DOHH2 (cell line): ENCODE data around the gene CALHM2.

Source experiments
- H3F3A ChIP-seq: fragments of 200-600 bp; sonication (generic), shearing (Covaris generic); 2 replicates; pipeline ENCODE4 v1.6.0; 2016; ENCODE audit warnings: antibody characterized with exemption, mild to moderate bottlenecking; ENCODE audit not compliant: control insufficient read depth, insufficient read depth
- H3K27ac ChIP-seq: fragments of 200-600 bp; sonication (generic); 2 replicates; pipeline ENCODE4 v1.5.1; 2014; ENCODE audit warnings: low read depth, mild to moderate bottlenecking, low read length, moderate library complexity
- H3K27me3 ChIP-seq: fragments of 200-600 bp; sonication (generic); 2 replicates; pipeline ENCODE4 v1.6.1; 2014; ENCODE audit warnings: mild to moderate bottlenecking, low read length, mixed read lengths; ENCODE audit not compliant: control insufficient read depth
- H3K36me3 ChIP-seq: fragments of 200-600 bp; sonication (generic); 2 replicates; pipeline ENCODE4 v1.6.1; 2014; ENCODE audit warnings: mild to moderate bottlenecking, low read length, moderate library complexity, mixed read lengths; ENCODE audit not compliant: control insufficient read depth
- H3K4me1 ChIP-seq: fragments of 200-600 bp; sonication (generic); 2 replicates; pipeline ENCODE4 v1.6.1; 2014; ENCODE audit warnings: mild to moderate bottlenecking, low read length, mixed read lengths; ENCODE audit not compliant: control insufficient read depth
- H3K4me2 ChIP-seq: fragments of 200-600 bp; sonication (generic); 2 replicates; pipeline ENCODE4 v1.6.0; 2014; ENCODE audit warnings: mild to moderate bottlenecking, low read length, moderate library complexity
- H3K4me3 ChIP-seq: fragments of 200-600 bp; sonication (generic); 2 replicates; pipeline ENCODE4 v1.5.1; 2014; ENCODE audit warnings: mild to moderate bottlenecking, low read length, mixed read lengths
- H3K79me2 ChIP-seq: fragments of 200-600 bp; sonication (generic); 2 replicates; pipeline ENCODE4 v1.6.1; 2014; ENCODE audit warnings: mild to moderate bottlenecking, low read length, mixed read lengths; ENCODE audit not compliant: control insufficient read depth
- H3K9me2 ChIP-seq: fragments of 200-600 bp; sonication (generic); replicated peaks from 2 replicates; pipeline ENCODE4 v1.6.1; 2014; ENCODE audit warnings: mild to moderate bottlenecking, low read length, mixed read lengths; ENCODE audit not compliant: control insufficient read depth
- H3K9me3 ChIP-seq: fragments of 200-600 bp; sonication (generic); 2 replicates; pipeline ENCODE4 v1.6.1; 2014; ENCODE audit warnings: antibody characterized with exemption, low read length, mixed read lengths; ENCODE audit not compliant: control insufficient read depth, insufficient read depth
- H4K20me1 ChIP-seq: fragments of 200-600 bp; sonication (generic); 2 replicates; pipeline ENCODE4 v1.6.0; 2014; ENCODE audit warnings: low read depth, mild to moderate bottlenecking, antibody characterized with exemption, low read length, moderate library complexity; ENCODE audit not compliant: control insufficient read depth, insufficient read depth
- EZH2phosphoT487 ChIP-seq: fragments of 200-600 bp; sonication (generic); IDR thresholded peaks from 2 replicates; pipeline ENCODE4 v1.6.1; 2017; ENCODE audit warnings: borderline replicate concordance, mild to moderate bottlenecking, antibody characterized with exemption, low read length, moderate library complexity, mixed read lengths
- TF ChIP-seq, protein P1 (sequence below): fragments of 200-600 bp; sonication (generic); IDR thresholded peaks from one replicate; pipeline ENCODE4 v1.5.1; 2014; ENCODE audit warnings: antibody characterized with exemption, mild to moderate bottlenecking, low read depth, low read length; ENCODE audit not compliant: poor library complexity, severe bottlenecking

The CALHM2 gene

DNA sequence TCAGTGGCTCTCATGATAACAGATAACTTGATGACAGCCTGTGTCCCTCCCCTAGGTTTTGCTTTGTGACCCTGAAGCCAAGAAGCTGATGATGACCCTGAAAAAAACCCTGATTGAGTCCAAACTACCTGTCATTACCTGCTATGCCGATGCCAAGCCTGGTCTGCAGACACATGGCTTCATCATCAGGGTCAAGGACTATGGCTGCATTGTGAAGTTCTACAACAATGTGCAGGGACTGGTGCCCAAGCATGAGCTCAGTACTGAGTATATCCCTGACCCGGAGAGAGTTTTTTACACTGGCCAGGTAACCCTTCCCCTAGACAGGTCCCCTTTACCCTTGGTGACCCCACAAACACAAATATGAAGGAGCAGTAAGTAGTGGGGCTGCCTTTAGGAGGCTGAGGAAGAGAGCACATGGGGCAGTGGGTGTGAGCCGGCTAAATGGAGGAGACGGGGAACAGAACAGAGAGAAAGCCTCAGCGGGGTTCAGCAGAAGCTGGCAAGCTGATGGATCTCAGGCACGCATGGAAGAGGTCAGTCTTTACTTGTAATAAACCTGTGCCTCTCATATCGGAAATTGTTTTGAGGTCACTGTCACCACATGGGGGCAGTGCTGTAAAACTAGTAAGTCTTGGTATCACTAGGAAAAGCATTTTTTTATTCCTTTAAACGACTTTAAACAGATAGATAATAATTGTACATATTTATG lies 35.6 kb downstream of the CALHM2 start:
- H3K4me2 ChIP-seq, result no peak overlapping the region
- peaks cover 95% of the 10 kb centered on the region for H3K36me3 ChIP-seq
- no peak overlapping the region for H3K27ac ChIP-seq
- no peaks in the 10 kb centered on the region for H3K27me3 ChIP-seq
- no peaks in the 10 kb centered on the region for H3F3A ChIP-seq
- H3K9me3 ChIP-seq, result no peaks in the 10 kb centered on the region
- no peaks in the 10 kb centered on the region for H4K20me1 ChIP-seq
- H3K79me2 ChIP-seq, result no peaks in the 10 kb centered on the region; the same call in 1 of the 2 replicates
- TF ChIP-seq EZH2phosphoT487, result no peak
- TF ChIP-seq, protein P1, sequence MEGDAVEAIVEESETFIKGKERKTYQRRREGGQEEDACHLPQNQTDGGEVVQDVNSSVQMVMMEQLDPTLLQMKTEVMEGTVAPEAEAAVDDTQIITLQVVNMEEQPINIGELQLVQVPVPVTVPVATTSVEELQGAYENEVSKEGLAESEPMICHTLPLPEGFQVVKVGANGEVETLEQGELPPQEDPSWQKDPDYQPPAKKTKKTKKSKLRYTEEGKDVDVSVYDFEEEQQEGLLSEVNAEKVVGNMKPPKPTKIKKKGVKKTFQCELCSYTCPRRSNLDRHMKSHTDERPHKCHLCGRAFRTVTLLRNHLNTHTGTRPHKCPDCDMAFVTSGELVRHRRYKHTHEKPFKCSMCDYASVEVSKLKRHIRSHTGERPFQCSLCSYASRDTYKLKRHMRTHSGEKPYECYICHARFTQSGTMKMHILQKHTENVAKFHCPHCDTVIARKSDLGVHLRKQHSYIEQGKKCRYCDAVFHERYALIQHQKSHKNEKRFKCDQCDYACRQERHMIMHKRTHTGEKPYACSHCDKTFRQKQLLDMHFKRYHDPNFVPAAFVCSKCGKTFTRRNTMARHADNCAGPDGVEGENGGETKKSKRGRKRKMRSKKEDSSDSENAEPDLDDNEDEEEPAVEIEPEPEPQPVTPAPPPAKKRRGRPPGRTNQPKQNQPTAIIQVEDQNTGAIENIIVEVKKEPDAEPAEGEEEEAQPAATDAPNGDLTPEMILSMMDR, result peak; percentile 72
- no peaks in the 10 kb centered on the region for H3K9me2 ChIP-seq
- H3K4me1 ChIP-seq, result no peaks in the 10 kb centered on the region
- H3K4me3 ChIP-seq, result no peak overlapping the region

GRCh38 chr10:103415581-103415980 lies 36.6 kb downstream of the CALHM2 start:
- no peaks in the 10 kb centered on the region; the same call in 1 of the 2 replicates for H3K79me2 ChIP-seq
- H3K9me3 ChIP-seq, result no peaks in the 10 kb centered on the region
- no peak overlapping the region for H3K27ac ChIP-seq
- TF ChIP-seq, protein P1, result no peak
- TF ChIP-seq EZH2phosphoT487, result no peak
- no peaks in the 10 kb centered on the region for H3K27me3 ChIP-seq
- H3K9me2 ChIP-seq, result no peaks in the 10 kb centered on the region
- no peak overlapping the region for H3K4me2 ChIP-seq
- no peaks in the 10 kb centered on the region for H4K20me1 ChIP-seq
- H3K36me3 ChIP-seq, result peaks cover 93% of the 10 kb centered on the region
- no peaks in the 10 kb centered on the region for H3F3A ChIP-seq
- no peak overlapping the region for H3K4me3 ChIP-seq
- H3K4me1 ChIP-seq, result no peaks in the 10 kb centered on the region

DNA sequence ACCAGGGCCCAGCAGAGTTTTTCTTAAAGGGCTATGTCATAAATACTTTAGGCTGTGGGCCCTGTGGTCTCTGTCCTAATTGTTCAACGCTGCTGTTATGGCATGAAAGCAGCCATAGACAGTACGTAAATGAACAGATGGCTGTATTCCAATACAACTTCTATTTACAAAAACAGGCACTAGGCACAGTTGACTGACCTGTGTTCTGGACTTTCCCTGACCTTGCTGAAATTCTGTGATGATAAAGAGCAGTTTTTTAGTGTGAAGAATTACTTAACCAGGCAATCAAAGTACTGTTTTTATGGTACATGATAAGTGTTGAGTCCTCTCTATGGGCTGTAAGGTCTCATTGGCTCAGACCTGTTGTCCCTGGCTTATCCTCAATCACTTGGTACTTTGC lies 38.6 kb downstream of the CALHM2 start:
- H3K4me3 ChIP-seq, result no peak overlapping the region
- H3K9me3 ChIP-seq, result no peaks in the 10 kb centered on the region
- no peaks in the 10 kb centered on the region for H4K20me1 ChIP-seq
- no peak overlapping the region for H3K4me2 ChIP-seq
- H3K27ac ChIP-seq, result no peak overlapping the region
- H3K79me2 ChIP-seq, result no peaks in the 10 kb centered on the region; the same call in 1 of the 2 replicates
- TF ChIP-seq EZH2phosphoT487, result no peak
- TF ChIP-seq, protein P1, result no peak
- H3K9me2 ChIP-seq, result no peaks in the 10 kb centered on the region
- H3K36me3 ChIP-seq, result peaks cover 93% of the 10 kb centered on the region
- H3K27me3 ChIP-seq, result no peaks in the 10 kb centered on the region
- no peaks in the 10 kb centered on the region for H3K4me1 ChIP-seq
- H3F3A ChIP-seq, result no peaks in the 10 kb centered on the region
